Stimulated activated CD8-positive, alpha-beta memory T cell treated with anti-CD3 and anti-CD28 coated beads, Interleukin-7, amount 100 ng/mL, for 24 hours (primary cell): ENCODE data around the gene SFXN2.
"Not testable (repeated sequence)": the region's sequence is repeated elsewhere in the genome, so short reads cannot be mapped to it uniquely, and the experiment has no call there.

ENCODE experiments used
- DNase-seq: peaks from one replicate; pipeline ENCODE4 v3.0.0-alpha.2; 2020; ENCODE audit warnings: low read depth

Gene SFXN2

GRCh38 chr10:102753718-102754117, 39.3 kb downstream of the SFXN2 start:
- no peak for DNase-seq

- DNase-seq: no peak
Observed at GRCh38 chr10:102757323-102757722, 42.9 kb downstream of the SFXN2 start.

- DNase-seq: no peak
Observed at GRCh38 chr10:102758240-102758932, 44.0 kb downstream of the SFXN2 start.

GRCh38 chr10:102758933-102759262, 44.5 kb downstream of the SFXN2 start:
- DNase-seq: not testable (repeated sequence)

GRCh38 chr10:102759497-102760210, 45.2 kb downstream of the SFXN2 start:
- no peak for DNase-seq

GRCh38 chr10:102761981-102762380, 47.5 kb downstream of the SFXN2 start:
- no peak for DNase-seq

GRCh38 chr10:102762401-102763015, 48.1 kb downstream of the SFXN2 start:
- no peak for DNase-seq

- DNase-seq: no peak
Observed at GRCh38 chr10:102763037-102763607, 48.7 kb downstream of the SFXN2 start.

- DNase-seq: no peak
Observed at GRCh38 chr10:102764470-102765161, 50.2 kb downstream of the SFXN2 start.

GRCh38 chr10:102765336-102765735, 50.9 kb downstream of the SFXN2 start:
- DNase-seq: no peak

- no peak for DNase-seq
Observed at GRCh38 chr10:102767428-102768160, 53.2 kb downstream of the SFXN2 start.

- no peak for DNase-seq
Observed at GRCh38 chr10:102769375-102770107, 55.1 kb downstream of the SFXN2 start.

GRCh38 chr10:102770108-102770482, 55.7 kb downstream of the SFXN2 start:
- DNase-seq: no peak

- no peak for DNase-seq
Observed at GRCh38 chr10:102770792-102771191, 56.4 kb downstream of the SFXN2 start.

GRCh38 chr10:102773320-102773719, 58.9 kb downstream of the SFXN2 start:
- no peak for DNase-seq

- DNase-seq: no peak
Observed at GRCh38 chr10:102773986-102774385, 59.5 kb downstream of the SFXN2 start.

- DNase-seq: no peak
Observed at GRCh38 chr10:102775201-102775934, 60.9 kb downstream of the SFXN2 start.

- no peak for DNase-seq
Observed at GRCh38 chr10:102775935-102776669, 61.7 kb downstream of the SFXN2 start.

- DNase-seq: no peak
Observed at GRCh38 chr10:102776779-102777456, 62.5 kb downstream of the SFXN2 start.
